GF-D8 (cell line): ENCODE measurements around the gene TTBK2.

Experiments
- DNase-seq: peaks from one replicate; lab custom pipeline; 2025; lab: John Stamatoyannopoulos, UW

The TTBK2 gene

DNA sequence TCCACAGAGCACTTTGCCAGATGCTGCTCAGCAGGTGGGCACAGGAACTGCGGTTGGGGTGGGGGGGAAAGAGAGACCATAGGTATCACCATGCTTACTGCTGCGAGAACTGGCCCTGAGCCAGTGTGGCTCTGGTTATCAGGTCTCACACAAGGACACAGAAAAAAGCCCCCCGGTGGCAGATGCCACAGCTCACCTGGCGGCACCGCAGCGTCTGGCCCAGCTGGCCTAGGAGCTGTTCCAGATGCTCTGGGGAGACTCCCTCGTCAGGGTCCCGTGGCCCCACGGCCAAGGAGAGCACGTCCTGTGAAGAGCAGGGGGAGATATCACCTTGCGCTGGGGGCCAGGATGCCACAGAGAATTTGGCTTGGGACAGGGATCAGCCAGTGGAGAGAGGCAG, 194.5 kb downstream of the TTBK2 start:
- DNase-seq, result no peak

DNA sequence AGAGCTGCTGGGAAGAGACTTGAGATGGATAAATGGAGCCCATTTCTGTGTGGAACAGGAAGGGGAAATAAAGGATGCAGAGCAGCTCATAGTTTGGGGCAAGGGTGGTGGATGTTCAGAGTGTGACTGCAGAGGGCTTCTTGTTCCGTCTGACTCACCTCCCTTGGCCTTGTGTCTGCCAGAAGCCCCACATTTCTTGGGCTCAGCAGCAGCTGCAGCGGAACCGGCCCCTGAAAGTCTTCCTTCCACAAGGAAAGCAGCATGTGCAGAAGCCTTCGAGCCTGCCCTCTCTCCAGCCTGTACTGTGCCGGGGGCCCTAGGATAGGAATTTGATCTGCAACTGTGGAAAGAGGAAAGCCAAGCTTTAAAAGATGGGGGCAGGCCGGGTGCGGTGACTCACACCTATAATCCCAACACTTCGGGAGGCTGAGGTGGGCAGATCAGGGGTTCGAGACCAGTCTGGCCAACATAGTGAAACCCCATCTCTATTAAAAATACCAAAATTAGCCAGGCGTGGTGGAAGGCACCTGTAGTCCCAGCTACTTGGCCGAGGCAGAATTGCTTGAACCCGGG, 195.2 kb downstream of the TTBK2 start:
- DNase-seq, result no peak

DNA sequence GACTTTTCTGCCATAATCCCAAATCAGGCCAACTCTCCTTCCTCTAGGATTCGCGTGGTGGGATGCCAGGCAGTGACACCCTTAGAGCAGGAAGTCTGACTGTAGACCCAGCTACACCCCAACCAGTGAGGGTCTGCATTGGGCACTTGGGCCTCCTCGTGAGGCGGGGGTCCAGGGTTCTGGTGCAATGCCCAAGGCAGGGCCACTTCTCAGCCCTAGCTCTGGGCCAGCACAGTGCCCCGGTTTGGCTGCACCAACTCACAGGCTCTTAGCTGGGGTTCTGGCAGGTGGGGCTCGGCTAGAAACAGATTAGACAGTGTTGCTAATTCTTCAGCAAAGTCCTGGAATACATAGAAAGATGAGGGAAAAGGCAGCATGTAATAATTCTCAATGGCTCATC, 196.3 kb downstream of the TTBK2 start:
- DNase-seq, result no peak

DNA sequence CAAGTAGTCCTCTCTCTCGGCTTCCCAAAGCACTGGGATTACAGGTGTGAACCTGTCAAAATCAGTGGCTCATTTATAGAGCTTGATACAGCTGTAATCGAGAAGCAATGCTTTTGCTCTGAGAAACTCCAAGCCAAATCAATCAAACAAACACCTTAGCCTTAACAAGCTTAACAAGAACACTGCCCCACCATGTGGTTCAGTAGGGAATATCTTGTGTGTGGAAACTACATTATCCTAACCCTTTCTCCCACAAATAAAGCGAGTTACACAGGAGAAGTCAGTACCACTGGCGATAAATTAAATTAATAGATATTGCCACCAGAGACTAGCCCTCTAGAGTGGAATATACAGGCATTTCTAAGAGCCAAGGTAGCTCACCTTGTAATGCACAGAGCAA, 197.5 kb downstream of the TTBK2 start:
- DNase-seq, result no peak

DNA sequence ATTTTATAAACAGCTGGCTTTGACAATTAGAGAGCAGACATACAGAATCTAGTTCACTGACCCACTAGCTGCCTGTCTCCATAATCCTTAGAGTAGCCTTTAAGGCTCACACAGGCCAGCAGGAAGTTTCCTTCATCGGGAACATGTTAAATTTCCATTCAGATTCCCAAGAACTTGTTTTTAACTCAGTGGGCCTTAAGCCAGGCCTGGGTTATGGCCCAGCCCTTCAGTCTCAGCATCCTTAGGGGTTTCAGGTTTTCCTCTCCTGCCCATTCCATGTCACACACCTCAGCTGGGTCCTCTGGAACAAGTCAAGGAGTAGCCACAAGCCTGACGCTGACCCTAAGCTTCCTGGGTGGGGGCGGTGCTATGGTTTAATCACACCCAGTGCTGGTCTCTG, 198.7 kb downstream of the TTBK2 start:
- no peak for DNase-seq

DNA sequence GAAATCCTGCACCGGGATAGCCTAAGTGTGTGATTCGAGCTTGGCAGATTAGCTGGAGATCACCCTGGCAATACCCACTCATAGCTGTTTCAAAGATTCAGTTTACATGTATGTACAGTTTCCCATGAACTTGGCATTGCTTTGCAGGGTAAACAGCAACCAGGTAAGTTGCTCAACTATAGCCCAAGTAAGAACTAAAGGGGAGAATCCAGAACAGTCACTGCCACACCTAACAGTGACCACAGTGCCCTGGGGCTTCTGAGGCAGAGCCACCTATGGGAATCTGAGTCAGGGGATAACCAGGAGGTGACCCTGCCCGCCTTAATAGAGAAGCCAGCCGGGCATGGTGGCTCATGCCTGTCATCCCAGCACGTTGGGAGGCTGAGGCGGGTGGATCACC, 199.6 kb downstream of the TTBK2 start:
- no peak for DNase-seq

DNA sequence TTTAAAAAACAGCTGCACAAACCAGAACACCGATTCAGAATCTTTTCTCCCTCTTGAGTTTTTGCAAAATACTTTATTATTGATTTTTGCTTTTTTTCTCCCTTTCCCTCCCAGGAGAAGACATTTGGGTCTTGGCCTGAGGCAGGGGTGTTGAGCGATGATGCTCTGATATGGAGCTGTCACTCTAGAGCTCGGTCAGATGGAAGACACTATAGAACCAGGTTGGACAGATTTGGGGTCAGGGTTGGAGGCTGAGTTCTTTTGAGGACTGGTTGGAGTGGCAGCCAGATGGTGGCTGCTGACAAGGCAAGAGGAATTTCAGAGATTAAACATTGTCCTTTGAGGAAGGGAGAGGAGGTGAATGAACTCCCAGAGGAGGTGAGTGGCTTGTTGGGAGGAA, 200.5 kb downstream of the TTBK2 start:
- no peak for DNase-seq

DNA sequence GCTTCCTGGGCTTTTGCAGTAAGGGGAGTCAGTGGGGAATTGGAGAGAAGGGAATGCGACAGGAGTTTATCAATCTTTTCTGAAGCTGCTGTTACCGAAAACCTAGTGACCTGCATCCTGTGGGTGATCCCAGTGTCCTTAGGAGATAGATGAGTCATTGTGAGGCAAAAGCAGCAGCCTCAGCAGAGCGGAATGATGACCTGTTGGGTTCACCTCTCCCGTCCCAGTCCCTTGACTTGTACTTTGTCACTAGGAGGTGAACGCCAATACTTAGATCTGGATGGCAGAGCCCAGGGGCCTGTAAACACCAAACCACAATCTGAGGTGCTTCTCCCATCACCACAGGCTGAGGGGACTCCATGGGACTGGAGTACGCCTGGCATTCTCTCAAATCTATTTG, 201.5 kb downstream of the TTBK2 start:
- no peak for DNase-seq

DNA sequence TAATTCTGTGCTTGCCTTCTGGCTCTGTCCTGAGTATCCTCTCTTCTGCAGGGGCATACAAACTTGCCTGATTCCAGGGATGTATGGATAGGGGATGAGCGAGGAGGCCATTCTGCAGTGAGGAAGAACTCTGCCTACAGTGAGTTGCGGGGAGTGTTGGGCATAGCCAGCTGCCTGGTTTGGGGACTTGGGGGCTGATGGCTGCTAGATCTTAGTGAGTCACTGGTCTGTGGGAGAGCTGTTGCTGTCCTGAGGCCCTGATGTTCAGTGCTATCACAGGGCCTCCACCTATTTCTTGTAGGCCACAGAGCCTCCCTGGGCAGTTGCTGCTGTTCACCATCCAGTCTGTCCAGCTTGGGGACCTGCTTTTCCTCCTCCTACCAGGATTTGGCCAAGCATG, 204.0 kb downstream of the TTBK2 start:
- no peak for DNase-seq

DNA sequence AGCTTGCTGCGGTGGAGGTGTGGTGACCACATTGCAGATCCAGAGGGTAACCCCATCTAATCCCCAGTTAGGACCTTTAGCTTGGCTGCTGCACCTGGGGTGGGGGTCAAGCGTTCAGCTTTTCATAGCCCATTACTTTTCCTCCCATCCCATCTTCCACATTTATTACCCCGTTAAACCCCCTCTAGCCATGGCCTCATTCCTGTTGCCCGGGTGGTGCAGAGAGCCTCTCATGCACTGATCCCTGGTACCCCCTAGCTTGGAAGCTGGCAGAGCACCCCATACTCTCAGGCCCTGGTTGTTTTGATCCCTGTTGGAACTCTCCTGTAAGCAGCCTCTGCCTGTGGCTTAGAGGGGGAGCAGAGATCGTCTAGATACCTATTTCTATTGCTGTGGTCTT, 204.5 kb downstream of the TTBK2 start:
- DNase-seq, result no peak

DNA sequence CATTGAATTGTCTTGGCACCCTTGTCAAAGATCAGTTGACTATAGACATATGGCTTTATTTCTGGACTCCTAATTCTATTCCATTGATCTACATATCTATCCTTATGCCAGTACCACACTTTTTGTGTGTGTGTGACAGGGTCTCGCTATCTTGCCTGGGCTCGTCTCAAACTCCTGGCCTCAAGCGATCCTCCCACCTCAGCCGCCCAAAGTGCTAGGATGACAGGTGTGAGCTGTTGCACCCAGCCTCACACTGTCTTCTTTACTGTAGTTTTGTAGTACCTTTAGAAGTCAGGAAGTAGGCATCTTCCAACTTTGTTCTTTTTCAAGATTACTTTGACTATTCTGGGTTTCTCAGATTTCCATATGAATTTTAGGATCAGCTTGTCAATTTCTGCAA, 208.0 kb downstream of the TTBK2 start:
- DNase-seq, result no peak

DNA sequence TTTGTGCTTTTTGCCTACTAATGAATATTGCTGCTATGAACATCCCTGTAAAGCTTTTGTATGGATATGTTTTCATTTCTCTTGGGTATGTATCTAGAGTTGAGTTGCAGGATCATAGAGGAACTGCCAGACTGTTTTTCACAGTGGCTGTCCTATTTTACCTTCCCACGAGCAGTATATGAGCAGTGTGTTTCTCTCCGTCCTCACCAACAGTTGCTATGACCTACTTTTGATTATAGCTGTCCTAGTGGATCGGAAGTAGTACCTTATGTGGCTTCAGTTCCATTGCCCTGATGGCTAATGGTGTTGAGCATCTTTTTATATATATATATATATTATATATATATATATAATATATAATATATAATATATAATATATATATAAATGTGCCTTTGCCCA, 208.8 kb downstream of the TTBK2 start:
- DNase-seq, result no peak

DNA sequence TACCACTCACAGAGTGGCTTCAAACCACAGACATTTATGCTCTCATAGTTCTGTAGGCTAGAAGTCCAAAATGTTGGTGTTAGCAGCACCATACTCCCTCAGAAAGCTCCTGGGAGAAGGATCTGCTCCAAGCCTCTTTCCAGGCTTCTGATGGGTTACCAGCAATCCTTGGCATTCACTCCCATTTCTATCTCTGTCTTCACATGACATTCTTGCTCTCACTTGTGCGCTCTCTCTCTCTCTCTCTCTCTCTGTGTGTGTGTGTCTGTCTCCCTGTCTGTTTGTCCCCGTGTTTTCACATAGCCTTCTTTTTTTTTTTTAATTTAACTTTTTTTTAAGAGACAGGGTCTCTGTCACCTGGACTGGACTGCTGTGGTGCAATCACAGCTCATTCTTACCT, 209.9 kb downstream of the TTBK2 start:
- DNase-seq, result no peak

DNA sequence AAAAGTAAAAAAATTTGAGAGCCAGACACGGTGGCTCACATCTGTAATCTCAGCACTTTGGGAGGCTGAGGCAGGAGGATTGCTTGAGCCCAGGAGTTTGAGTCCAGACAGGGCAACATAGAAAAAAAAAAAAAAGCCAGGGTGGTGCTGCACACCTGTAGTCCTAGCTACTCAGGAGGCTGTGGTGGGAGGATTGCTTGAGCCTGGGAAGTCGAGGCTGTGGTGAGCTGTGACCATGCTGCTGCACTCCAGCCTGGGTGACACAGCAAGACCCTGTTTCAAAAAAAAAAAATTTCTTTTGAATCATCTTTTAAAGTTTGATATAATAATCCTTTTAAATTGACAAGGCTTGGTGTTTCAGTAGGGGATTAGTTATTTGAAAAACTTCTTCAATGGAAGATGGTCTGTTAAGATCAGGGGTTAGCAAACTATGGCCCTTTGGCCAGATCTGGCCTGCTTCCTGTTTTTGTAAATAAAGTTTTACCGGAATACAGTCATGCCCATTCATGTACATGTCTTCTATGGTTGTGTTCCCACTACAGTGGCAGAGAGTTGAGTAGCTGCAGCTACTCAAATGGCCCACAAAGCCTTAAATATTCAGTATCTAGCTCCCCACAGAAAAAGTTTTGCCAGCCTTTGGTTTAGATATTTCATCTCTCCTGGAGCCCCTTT, 212.6 kb downstream of the TTBK2 start:
- DNase-seq, result no peak

DNA sequence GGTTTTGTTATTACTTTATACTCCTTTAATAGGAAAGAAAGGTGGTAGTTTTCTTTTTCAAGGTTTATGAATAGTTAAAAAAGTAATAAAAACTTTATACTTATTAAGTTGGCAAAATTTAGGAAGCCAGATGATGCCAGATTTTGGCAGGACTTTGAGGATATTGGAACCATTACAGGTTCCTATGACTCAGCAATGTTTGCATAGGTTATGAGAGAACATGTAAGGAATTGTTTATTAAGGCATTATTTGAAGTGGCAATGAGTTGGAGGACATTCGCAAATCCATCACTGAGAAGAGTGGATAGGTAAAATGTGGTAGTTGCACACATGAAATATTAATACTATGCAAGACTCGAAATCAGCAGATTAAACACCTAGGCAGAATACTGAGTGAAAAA, 213.5 kb downstream of the TTBK2 start:
- DNase-seq, result no peak

DNA sequence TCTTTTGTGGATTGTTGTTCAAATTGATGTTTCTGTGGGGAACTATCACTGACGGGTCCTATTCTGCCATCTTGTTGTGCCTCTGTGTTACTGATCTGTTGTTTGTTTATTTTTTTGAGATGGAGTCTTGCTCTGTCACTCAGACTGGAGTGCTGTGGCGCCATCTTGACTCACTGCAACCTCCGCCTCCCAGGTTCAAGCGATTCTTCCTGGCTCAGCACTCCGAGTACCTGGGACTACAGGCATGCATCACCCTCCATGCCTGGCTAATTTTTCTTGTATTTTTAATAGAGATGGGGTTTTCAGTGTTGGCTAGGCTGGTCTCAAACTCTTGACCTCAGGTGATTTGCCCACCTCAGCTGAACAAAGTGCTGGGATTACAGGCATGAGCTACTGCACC, 215.2 kb downstream of the TTBK2 start:
- DNase-seq, result no peak

DNA sequence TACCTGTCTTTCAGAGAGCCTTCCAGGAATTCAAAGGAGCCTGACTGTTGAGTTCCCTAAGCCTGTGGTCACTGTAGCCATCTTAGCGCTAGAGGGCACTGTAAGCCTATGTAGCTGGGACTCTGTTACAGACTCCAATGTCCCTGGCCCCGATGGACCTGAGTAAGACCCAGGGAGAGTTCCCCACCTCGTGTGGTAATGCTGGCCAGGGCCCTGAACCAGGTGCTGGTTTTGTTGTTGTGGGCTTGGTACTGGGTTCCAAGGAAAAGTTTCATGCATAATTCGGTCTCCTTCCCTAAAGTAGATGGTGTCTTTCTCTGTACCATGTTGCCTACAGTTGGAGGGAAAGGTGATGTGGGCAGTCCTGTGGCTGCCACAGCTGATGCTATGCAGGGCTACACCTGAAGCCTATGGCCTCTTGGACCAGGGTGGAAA, 216.1 kb downstream of the TTBK2 start:
- DNase-seq, result no peak

DNA sequence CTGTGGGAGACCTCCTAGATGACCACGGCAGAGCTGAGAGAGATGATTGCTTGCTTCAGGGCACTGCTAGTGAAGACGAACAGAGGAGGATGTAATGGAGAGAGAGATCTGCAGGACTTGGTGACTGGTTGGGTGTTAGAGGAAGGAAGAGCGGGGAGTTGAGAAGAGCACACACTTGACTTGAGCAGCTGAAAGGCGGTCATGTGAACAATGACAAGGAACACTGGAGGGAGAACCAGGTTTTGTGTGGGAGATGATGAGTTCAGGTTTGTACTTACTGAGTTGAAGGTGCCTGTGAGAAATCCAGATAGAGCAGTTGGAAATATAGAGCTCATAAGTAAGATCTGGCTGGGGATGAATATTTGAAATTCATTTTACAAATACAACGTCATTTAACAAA, 224.0 kb downstream of the TTBK2 start:
- no peak for DNase-seq

DNA sequence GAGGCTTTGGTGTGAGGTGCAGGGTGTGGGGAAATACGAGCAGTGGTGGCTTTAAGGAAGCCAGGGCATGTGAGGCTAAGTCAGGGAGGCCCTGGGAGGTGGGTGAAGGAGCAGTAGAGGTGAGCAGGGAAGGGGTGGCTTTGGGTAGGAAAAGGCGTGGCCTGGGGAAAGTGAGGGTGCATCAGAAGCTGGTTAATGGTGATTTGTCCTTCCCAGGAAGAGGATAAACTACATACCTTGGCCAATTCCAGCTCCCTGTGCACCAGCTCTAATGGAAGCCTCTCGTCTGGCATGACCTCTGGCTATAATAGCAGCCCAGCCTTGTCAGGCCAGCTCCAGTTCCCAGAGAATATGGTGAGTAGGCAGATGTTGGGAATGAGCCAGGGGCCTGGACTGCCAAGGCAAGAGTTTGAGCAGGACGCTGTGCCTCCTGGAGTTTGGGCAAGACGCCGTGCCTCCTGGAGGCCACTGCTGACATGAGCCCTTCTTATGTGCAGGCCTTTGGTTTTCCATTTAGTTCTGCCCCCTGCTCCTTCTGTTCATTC, 225.0 kb downstream of the TTBK2 start:
- DNase-seq, result no peak

DNA sequence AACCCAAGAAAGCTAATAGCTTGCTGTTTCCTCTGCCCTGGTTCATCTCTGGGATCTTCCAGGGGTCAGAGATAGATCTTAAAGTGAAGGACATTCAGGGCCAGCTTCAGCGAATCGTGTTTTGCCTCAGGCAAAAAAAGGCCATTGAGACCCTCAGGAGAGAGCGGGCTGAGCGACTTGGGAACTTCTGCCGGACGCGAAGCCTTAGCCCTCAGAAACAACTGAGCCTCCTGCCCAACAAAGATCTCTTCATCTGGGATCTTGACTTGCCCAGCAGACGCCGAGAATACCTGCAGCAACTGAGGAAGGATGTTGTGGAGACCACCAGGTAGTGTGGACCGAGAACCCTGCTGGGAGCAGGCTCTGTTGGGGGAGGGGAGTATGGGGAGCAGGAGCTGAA, 226.2 kb downstream of the TTBK2 start:
- DNase-seq, result no peak

DNA sequence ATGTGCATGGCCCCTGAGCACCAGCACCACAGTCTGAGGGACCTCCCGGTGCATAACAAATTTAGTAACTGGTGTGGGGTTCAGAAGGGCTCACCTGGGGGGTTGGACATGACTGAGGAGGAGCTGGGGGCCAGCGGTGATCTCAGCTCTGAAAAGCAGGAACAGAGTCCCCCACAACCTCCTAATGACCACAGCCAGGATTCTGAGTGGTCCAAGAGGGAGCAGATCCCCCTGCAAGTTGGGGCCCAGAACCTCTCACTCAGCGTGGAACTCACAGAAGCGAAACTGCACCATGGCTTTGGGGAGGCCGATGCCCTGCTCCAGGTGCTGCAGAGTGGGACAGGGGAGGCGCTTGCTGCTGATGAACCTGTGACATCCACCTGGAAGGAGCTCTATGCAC, 226.6 kb downstream of the TTBK2 start:
- no peak for DNase-seq

DNA sequence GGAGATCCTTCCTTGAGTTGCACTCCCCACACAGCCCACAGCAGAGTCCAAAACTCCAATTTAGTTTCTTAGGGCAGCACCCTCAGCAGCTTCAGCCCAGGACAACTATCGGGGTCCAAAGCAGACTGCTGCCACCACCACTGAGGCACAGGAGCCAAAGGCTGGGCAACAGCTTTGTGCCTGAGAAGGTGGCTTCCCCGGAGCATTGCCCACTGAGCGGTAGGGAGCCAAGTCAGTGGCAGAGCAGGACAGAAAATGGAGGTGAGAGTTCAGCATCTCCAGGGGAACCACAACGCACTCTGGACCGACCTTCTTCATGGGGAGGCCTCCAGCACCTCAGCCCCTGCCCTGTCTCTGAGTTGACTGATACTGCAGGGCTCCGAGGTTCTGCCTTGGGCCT, 227.1 kb downstream of the TTBK2 start:
- no peak for DNase-seq

DNA sequence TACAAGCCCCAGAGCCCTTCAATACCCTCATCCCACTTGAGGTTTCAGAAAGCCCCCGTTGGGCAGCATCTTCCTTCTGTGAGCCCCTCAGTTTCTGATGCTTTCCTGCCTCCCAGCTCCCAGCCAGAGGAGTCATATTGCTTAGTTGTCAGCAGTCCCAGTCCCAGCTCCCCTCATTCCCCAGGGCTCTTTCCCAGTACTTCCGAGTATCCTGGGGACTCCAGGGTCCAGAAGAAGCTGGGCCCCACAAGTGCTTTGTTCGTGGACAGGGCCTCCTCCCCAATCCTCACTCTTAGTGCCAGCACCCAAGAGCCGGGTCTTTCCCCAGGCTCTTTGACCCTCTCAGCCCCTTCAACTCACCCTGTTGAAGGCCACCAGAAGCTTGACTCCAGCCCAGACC, 227.6 kb downstream of the TTBK2 start:
- no peak for DNase-seq

DNA sequence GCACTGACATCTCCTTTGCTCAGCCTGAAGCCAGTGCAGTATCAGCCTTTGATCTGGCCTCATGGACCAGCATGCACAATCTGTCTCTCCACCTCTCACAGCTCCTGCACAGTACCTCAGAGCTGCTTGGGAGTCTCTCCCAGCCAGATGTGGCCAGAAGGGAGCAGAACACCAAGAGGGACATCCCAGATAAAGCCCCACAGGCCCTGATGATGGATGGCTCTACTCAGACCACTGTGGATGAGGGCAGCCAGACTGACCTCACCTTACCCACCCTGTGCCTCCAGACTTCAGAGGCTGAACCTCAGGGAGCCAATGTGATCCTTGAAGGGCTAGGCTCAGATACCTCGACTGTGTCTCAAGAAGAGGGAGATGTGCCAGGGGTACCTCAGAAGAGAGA, 228.0 kb downstream of the TTBK2 start:
- no peak for DNase-seq
